Measurements from ENCODE around the gene BLMH.

Gene BLMH

DNA sequence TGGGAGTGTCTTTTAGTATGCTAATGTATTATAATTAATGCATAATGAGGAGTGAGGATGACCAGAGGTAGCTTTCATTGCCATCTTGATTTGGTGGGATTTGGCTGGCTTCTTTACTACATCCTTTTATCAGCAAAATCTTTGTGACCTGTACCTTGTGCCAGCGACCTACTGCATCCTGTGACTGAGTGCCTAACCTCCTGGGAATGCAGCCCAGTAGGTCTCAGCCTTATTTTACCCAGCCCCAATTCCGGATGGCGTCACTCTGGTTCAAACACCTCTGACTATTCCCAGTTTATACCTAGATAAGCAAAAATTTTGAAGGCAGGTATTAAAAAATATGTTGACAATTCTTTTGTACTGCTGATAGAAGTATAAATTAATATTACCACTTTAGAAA lies 10.5 kb upstream of the BLMH start:
- no peak for DNase-seq

DNA sequence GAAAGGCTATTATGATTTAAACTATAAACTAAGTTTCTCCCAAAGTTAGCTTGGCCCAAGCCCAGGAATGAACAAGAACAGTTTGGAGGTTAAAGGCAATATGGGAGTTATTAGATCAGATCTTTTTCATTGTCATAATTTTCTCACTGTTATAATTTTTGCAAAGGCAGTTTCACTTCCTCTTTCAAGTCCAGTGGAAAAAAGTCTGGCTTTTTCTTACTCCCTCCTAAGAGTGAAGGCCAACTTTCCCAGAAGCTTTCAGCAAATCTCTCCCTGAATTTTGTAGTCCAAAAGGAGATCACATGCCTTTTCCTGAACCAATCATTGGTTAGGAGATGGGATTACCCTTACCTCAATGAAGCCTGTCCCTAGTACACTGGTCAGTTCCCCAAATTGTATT lies 9.1 kb upstream of the BLMH start:
- no peak for DNase-seq

DNA sequence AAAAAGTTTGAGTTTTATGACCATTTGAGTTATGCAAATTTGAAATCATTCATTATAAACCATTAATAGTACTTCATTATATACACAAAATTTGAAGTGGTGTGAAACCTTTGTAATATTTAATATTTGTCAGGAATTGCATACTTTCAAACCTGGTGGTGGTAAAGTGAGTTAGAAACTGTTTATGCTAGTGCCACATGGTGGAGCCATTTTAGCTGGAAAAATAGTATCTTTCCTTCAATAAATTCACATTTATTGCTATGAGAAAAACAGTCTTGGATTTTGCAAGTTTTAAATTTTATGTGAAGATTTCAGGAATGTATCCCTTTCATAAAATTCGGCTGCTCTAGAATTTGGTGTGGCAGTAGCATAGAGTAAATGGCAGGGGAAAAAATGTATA lies 7.3 kb upstream of the BLMH start:
- DNase-seq, result no peak

DNA sequence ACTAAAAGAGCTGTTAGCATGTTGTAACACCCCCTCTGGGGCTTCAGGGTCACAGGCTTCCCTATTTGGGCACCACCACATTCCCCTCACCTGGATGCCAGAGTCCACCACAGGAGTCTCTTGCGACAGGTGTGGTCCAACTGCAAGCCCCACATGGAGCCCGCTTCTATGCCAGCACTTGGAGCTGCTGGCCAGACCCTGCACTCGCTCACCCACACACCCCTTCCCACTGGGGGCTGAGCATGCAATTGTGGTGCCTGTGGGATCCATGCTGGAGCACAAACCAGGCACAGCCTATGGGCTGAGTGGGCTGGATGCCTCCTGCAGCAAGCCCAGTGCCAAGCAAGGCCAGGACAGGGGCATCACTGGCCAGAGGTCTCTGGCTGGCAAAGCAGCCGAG lies 6.0 kb upstream of the BLMH start:
- no peak for DNase-seq

DNA sequence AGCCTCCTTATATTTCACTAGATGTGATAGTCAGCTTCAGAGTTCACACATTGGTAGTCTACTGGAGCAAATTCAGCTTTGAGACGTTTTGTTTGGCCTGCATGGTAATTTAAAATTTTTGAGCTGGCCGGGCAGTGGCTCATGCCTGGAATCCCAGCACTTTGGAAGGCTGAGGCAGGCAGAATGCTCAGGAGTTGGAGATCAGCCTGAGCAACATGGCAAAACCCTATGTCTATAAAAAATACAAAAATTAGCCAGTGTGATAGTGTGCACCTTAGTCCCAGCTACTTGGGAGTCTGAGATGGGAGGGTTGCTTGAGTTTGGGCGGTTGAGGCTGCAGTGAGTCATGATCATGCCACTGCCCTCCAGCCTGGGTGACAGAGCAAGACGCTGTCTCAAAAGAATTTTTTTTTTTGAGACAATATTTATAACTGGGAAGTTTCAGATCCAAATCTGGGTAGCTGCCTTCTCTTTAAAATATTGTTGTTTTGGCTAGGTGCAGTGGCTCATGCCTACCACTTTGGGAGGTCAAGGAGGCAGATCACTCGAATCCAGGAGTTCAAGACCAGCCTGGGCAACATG lies 4.8 kb upstream of the BLMH start:
- DNase-seq, result no peak

DNA sequence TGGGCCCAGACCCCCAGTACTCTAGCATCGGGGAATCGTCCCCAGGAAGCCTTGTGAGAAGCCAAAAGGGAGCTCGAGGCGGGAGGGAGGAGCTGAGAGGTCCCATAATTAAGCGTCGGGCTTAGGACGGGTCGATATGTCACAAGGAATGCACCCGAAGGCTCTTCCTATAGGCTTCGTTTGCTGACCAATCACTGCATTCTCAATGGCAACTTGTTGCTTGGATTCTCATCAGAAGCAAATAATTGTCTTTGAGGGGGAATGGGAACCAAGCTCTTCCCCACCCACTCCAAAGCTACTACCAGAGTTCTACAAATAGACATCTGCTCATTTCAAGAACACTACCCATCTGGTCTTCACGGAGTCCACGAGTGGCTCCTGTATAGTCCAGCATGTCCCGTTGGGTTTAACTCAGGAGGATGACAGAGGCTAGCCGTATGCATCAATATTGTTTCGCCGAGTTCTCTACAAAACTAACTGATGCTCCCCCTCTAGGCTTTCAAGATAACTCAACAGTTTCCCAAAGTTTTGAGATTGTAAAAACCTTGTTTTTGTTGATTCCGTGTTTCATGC lies 628 bp upstream of the BLMH start:
- no peak for DNase-seq

DNA sequence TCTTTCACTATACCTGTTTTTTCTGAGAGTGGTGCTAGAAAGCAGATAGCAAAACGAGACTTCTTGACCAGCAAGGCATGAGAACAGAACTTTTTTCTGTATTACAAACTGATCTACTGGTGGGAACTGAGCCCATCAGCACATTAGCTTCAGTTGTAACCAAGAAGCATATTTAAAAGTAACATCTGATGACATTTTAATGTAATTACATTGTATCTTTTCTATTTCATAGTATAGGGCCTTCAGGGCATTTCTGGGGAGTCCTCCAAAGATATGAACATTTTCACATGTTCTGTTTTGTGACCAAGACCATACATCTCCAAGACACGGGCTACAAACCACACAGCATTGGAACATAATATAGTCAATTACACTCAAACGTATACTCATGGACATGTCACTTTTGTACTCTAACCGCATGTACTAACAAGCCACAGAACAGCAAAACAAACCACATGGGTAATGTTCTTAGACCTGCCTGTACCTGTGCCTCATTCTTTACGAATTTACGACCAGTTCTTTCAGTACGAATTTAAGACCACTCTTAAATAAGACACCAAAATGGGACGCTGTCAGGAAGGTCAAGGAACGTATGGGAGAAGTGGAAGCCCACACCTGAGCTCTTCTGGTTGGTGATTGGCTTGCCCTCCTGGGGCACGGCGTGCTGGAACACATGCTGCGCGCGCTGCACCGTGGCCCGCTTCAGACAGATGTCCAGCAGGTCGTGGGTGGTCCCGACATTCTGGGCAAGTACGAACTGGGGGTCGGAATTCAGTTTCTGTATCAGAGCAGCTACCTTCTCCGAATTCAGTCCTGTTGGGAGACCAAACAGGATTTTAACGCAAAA lies 825 bp downstream of the BLMH start:
- DNase-seq, result peak in 4 of 6 experiments; percentile 12 to 36 (median 24)

DNA sequence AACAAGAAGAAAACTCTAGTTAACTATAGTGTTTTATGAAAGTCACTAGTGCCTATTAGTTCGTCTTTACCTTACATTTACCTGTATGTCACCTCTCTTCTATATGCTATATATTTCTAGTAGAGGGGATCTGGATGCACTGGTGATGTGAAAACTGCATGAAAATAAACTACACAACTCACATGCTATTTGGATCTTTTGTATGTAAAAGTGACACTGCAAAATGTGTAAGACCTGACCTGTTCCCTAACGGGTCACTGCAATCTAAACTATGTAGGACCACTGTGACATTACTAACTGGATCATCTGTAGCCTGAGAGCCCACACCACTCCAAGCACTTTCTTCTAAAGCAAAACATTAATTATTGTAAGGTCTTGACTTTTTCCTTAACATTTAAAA lies 1.7 kb downstream of the BLMH start:
- DNase-seq, result no peak

DNA sequence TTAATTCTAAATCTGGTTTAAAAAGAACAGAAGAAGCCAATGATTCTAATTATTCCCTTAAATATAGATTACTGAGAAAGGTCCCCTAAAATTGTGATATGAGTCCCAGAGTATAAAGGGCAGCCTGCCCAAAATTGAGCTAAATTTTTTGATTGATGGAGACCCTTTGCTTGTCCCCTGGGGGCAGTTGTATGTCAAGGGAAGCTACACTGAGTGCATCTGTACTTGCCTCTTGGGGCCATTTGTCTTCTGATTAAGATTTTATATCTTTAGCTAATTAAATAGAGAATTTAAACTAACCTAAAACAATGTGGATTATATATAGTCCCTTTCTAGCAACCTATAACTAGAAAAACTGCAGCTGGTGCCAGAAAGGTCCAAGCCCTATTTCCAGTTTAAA lies 12.6 kb downstream of the BLMH start:
- no peak for DNase-seq

DNA sequence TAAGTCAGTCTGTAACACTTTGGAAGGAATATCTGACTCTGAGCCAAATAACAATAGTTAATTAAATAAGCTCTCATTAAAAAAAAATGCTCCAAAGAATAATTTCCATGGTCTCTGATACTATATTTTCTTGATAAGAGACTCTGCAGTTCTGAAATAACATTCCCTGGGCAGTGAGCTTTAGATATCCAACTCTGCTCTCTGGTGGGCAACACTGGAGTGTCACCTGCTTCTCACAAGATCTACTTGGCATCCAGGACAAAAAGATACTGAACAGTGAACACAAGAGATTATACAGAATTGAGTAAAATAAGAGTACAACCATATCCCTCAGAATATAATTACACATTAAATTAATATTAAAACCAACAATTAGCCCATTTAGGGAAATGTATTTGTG lies 13.7 kb downstream of the BLMH start:
- DNase-seq, result no peak

DNA sequence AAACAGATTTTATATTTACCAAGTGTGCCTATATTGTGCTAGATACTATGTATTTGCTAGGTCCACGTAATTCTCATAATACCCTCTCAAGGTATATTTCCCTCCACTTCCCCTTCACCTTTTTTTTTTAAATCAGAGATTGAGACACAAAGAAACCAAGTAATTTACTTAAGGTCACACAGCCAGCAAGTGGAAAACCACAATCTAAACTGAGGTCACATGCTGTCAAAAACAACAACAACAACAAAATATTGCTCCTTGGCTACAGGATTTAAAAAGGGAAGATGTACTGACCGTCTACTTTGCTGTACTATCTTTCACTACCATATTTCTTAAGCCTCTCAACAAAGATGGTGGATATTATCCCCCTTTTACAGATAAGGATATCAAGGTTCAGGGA lies 15.8 kb downstream of the BLMH start:
- DNase-seq, result no peak

DNA sequence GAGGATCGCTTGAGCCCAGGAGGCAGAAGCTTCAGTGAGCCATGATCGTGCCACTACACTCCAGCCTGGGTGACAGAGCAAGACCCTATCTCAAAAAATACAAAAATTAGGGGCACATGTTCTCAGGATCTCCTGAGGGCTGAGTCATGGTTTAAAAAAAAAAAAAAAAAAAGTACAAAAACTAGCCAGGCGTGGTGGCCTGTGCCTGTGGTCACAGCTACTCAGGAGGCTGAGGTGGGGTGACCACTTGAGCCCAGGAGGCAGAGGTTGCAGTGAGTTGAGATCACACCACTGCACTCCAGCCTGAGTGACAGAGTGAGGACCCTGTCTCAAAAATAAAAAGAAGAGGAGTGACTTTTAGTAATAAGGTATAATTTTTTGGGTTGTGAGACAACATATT lies 16.9 kb downstream of the BLMH start:
- DNase-seq, result no peak

DNA sequence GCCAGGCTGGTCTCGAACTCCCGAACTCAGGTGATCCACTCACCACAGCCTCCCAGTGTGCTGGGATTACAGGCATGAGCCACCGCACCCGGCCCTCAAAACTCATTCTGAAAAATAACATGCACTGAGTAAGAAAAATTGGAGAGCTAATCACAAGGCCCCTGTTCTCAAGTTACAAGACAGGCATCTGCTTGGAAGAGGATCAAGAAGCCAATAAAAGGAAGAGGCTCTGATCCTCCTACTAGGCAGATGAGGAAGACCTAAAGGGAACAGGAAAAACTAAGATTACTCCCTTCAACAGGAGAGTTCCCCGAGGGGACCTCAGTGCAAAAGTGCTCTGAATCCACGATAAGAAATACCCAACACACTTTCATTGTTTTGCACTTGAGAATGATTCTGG lies 18.4 kb downstream of the BLMH start:
- no peak for DNase-seq

DNA sequence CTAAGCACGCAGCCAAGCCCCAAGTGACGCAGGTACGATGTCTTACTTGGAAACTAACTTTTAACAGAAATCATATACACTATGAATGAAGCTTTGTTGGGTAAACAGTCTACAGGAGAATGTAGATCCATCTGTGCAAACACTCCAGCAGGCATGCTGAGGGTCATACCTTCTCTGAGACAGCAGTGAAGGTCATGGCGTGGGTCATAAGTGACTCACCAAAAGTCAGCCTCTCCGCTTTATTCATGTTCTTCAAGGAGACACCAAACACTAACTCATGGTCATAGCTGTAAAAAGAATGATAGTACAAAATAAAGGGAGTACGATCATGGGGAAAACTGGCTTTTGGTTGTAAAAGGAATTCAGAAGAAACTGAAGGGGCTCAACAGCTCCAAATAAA lies 20.6 kb downstream of the BLMH start:
- DNase-seq, result no peak

DNA sequence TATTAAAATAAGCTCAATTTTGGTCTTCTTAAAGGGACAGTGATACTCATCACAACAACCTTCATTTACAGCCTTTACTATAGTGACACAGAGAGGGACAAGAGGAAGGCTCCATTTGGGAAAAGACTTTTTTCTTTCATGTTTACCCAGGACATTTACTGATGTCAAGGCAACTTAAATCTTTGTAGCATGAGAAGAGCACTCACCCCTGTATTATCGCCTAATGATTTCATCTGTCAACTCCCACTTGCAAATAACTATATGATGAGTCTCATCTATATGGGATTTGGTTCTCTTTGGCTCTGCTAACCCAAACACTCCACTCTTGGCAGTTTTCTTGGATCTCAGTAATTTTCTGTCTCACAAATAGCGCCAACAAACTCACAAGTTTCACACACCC lies 24.1 kb downstream of the BLMH start:
- no peak for DNase-seq

DNA sequence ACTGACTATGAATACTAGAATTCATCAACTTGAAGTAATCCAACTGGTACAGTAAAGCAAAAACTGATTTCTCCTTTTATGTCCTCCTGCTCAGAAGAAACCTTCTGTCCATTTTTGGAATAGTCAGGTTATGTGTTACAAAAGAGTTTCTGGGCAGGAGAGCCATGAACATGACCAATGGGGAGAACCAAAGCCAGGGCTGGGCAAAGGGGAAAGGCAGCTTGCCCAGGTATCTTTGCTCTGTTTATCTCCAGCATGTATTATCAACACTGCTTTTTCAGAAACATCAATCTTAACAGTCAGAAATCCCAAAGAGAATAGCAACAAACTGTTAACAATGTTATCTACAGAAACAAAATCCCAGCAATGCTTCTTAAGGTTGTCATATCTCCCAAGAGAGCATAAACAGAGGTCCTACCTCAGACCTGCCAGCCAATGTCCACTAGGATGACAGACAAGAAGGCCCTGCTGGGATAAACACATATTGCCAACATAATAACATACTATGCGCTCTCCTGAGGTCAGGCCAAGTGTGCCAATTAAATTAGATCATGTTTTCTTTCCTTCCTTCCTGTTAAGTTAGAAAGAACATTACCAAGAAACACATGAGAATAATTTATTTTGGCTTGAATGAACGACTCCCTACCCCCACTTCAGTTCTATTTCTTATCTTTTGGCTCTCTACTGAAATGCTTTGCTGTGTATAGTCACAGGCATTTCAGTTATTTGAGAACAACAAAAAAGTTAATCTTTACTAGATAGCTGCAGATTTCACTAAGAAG lies 28.0 kb downstream of the BLMH start:
- DNase-seq, result no peak

DNA sequence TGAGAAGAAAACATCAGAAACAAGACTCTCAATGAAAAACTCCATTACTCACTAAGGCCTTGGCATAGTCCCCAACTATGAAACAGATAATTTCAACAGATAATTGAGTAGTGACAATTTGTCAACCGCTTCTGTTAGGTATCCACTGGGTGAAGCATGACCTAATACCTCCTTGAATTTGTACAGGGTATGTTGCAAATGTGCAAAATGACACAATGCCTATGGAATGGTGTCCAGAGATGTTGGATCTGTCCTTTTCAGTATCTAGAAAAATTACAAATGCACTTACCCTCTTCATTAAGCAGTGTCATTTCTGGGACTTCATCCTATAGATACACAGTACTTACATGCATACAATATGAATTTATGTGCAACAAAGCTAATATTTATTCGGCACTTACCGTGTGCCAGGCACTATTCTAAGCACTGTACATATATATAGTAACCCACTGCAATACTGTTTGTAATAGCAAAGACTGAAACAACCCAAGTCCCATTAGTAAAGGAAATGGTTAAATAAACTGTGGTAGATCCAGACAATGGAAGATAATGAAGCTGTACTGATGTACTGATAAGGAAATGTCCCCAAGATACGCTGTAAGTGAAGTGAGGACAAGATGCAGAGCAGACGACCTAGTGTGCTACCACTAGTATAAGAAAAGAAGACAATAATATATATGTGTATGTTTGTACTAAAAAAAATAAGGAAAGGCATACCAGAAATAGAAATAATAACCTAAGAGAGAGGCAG lies 34.8 kb downstream of the BLMH start:
- no peak for DNase-seq

DNA sequence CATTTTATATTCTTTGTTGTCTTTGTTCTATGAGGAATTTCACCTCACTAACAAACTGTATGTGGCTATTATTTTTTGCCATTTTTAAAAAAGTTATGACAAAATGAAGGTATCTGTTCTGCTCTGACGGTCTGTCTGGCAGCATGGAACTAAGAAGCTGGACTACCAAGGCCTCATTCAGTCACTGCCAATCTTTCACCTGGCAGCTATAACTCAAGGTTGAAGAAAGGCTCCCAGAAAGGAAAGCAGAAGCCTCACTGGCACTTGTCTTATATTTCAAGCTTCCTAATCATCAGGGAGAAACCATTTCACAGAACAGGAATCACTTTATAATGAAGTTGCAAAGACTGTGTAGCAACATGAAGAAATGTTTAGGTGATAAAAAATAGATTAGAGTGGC lies 37.6 kb downstream of the BLMH start:
- no peak for DNase-seq

DNA sequence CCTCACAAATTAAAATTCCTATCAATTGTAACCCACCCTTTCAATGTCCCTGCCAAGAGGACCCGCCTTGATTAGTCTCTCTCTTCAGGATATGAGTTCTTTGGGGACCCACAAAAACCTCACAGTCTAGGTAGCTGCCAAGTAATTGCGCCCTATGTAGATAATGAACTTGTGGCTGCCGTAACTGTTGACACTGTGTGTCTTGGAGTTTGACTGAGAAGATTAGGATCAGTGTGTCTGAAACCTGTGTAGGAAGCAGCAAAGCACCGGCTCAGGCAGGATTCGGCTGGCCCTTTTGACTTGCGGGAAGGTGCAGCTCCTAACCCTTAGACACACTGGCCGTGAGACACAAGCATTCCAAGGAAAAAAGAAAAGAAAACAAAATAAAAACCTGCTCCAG lies 38.4 kb downstream of the BLMH start:
- DNase-seq, result no peak

DNA sequence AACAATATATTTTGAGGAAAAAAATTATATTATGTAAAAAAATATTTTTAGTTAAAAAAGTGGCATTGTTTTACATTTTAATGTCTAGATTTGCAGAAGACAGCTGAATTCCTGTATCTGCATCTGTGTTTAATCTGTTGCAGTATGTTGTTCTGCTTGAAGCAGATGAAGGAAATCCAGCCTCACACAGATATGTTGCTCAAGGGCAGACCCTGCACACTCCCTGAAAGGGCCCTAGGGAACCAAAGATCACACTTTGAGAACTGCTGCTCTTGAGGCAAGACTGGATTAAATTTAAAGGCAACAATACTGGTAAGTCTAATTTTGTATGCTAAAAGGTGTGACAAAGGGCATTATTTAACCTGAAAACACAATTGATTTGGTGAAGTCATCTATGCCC lies 39.8 kb downstream of the BLMH start:
- no peak for DNase-seq

DNA sequence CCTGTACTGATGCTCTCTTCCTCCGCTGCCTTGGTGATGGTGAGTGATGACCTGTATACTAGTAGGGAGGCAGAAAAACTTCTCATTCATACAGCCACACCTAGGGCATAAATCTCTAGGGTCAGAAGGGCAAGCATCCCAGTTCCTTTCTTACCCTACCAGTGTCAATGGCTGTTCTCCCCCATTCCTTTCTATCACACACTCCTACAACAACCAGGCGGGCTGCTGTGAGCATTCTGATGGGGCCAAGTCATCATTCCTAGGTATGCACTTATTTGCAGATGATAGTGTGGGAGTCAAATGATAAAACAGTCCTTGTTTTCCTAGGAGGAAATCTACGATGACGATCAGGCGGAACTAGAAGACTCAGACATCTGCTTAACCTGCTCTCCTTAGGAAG lies 42.3 kb downstream of the BLMH start:
- DNase-seq, result no peak

DNA sequence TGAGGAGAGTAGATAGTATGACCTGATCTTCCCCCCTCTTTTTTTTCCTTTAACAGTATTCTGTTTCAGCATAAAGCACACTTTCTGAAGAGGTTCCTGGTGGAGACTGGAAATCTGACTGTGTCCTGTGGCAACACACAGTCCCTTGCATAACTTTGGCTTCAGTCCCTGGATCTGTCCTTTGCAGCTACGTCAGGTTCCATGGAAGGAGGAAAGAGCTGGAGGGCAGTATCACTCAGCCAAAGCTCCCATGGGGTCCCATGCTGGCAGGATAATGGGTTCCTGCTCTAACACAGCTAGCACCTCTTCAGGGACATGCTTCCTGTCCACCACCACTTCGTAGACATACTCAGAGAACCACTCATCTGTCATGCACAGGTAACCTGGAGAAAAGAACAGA lies 43.0 kb downstream of the BLMH start:
- DNase-seq, result no peak

DNA sequence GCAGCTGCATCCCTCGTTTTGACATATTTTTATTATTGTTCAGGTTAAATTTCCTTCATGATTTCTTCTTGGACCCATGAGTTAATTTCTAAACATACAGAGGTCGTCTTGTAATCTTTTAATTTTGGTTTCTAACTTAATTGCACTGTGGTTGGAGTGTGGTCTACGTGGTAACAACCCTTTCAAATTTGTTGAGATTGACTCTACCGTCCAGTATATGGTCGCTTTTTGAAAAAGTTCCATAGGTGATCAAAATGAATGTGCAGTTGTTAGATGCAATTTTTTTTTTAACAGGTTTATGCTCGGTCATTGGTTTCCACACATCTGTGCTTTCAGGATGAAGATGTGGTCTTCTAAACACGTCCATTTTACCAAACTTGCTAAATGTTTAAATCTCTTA lies 45.3 kb downstream of the BLMH start:
- no peak for DNase-seq

All from stimulated activated naive CD4-positive, alpha-beta T cell (primary cell).